Measurements from ENCODE around the gene CHIT1.

Gene CHIT1

DNA sequence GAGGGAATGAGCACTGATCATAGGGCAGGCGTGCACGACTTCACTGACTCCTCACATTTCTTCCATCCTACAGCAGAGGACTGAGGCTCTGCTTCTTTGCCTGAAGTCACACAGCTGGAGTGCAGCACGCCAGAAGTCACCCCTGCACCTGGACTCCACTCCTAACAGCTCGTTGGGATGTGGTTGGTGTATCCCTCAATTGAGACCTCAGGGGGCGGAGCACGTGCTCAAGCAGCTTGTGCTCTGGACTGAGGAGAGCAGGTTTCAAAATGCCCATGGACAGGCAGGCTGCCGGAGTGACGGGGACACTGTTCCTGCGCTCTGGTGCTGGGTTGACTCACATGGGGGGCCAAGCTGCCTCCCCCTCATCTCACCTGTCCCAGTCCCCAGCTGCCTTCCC, 13.9 kb downstream of the CHIT1 start:
- no peak for DNase-seq

DNA sequence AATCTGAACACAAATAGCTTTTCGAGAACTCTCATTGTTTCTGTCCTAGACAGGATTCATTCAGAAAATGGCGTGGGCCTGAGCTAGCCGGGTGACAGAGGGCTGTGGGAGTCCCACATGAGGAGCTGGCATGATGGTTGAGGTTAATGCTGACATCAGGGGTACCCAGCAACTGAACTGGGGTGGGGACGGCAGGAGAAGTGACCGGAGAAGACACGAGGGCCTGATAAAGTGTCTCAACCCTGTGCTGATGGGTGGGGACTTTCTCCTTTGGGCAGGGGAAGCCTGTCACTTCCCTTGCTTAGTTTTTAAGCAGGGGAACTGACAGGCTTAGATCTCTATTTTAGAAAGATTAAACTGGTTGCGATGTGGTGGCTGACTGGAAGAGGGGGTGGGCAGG, 14.6 kb downstream of the CHIT1 start:
- no peak for DNase-seq

GRCh38 chr1:203213126-203213525, 16.3 kb downstream of the CHIT1 start:
- DNase-seq, result no peak

GRCh38 chr1:203211812-203212211, 17.7 kb downstream of the CHIT1 start:
- no peak for DNase-seq

DNA sequence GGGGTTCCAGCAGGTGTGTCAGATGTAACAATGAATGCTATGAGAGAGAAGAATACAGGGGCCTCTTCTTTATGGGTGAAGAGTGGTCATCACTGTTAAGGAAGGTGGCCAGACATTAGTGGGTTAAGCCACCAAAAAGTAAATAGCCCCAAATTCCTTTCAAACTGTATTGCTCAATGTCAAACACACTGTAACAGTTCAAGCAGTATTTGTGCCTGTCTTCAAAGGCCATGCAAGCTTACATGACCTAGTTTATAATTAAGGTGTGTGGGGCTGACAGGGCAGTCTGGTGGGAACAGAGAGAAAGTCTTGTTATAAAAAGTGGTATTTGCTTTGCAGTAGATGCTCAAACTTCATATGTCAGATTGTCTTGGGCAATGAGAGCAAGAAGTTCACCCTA, 18.5 kb downstream of the CHIT1 start:
- no peak for DNase-seq

- DNase-seq, result no peak
These were observed 19.1 kb downstream of the CHIT1 start for GRCh38 chr1:203210350-203210749.

- DNase-seq, result no peak
These were observed 21.3 kb downstream of the CHIT1 start for GRCh38 chr1:203208181-203208580.

GRCh38 chr1:203207751-203208150, 21.7 kb downstream of the CHIT1 start:
- no peak for DNase-seq

GRCh38 chr1:203206129-203206687, 23.3 kb downstream of the CHIT1 start:
- DNase-seq, result no peak

- DNase-seq, result no peak
These were observed 24.7 kb downstream of the CHIT1 start for GRCh38 chr1:203204756-203205155.

DNA sequence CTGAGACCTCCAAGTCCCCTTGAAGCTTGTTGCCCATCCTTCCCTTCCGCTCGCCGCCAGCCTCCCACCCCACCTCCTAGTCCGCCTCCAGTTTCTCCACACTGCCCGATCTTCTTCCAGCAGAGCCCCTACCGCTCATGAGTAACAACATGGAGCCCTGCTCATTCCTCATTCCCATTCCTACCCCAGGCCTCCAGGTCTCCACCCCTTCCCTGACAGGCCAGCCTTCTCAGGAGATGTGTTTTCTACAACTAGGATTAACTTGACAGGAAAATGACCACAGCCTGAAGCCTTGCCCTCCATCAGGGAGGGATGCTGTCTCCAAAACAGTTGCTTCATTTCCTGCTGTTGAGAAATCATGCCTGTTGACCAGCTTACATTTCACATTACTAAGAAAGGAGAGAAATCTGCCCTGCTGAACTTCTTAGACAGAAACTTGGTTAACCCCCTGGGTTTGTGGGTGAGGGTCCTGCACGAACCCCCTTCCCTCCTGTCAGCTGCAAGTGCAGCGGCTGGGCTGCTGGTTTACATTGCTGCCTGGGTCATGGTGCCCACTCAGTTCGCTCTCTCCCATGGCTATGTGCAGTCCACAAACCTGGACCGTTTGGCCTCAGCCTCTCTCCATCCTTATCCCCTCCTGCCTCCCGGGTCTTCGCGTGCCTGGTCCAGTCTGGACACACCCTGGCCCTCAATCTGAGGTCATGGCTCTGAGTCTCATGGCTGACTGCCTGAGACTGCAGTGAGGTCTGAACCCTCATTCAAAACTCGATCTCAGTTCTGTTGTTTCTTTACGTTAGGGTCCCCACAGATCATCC, 26.8 kb downstream of the CHIT1 start:
- DNase-seq, result no peak

DNA sequence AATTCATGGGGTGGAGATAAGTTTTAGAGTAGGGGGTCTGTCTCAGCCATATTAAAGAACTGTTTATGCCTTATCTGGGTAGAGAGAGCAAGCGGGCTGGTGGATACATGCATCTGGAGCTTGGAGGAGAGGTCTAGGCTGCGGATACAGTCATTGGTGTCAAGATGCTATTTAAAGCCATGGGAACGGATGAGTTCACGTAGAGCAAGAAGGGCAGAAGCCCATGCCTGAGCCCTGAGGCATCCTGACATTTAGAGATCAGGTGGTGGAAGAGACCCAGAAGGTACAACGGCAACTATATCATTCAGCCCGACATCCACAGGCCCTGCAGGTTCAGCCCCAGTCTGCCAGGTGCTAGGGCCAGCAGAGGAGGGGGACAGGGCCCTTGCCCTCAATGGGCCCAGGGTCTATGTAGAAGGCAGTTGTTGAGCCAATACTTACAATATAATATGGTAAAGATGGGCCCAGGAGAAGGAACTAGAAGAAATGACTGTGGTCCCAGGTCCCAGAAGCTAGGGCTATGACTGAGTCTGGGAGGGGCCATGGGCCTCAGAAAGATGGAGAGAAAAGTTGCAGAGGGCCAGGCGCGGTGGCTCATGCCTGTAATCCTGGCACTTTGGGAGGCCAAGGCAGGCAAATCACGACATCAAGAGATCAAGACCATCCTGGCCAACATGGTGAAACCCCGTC, 27.8 kb downstream of the CHIT1 start:
- no peak for DNase-seq

- DNase-seq, result no peak
These were observed 28.6 kb downstream of the CHIT1 start for GRCh38 chr1:203200916-203201315.

DNA sequence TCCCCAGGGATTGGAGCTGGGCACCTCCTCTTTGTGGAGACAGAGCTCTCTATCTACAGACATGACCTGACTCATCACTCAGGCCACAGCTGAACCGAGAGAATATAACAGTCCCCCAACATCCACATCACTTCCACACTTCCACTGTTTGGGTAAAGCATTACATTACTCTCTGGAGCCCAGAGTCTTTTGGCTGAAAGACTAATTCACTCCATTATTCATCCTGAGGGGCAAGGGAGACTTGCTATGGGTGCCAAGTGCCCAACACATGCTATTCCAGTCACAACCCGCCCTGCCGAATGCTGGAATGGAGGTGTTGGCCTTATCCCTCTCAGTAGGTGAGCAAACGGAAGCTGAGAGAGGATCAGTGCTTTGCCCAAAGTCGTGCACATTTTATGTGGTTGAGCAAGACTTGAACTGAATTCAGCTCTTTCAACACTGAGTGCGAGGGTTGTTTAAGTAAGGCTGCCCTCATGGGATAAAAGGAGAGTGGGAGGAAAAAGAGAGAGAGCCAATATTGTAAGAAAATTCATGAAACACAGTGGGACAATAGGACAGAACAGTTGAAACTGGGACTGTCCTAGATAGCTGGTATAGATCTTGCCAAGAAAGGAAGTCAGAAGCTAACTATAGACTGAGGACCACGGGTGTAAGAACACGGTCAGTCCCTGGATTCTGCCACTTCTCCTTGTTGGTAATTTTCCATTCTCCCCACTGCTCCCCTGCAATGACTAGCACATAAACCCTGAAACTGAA, 29.5 kb downstream of the CHIT1 start:
- no peak for DNase-seq

GRCh38 chr1:203199481-203199815, 30.0 kb downstream of the CHIT1 start:
- DNase-seq, result no peak

DNA sequence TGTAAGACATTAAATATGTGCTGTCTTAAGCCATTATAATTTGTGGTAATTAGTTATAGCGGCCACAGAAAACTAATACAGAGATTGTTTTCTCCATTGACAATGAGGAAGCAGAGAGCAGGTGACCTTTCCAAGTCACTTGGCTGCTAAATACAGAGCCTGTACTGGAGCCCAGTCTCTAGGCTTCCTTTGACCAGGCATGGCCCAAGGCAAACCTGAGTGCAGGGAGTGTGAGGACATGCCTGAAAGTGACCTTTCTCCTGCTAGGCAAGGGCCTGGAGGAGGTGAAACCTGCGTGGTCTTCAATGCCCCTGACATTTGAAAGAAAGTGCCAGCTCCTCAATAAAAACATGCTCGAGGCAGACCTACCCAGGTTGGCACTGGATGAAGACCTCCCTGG, 30.5 kb downstream of the CHIT1 start:
- DNase-seq, result no peak

DNA sequence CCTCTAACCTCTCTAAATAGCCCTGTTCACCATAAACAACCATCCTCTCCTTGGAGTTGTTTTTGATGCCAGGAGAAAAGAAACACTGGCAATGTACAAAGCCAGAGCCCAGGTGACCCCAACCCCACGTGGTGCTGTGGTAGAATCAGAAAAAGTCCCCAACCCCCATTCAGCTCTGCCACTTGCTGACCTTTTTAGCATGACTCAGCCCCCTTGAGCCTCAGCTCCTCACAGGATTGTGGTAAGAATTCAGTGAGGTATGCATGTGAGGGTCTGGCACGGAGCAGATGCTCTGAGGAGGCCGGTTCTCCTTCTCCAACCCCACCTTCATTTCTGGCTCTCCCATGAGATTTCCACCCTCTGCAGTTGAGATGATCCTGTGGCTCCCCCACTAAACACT, 31.8 kb downstream of the CHIT1 start:
- no peak for DNase-seq

GRCh38 chr1:203196371-203196770, 33.1 kb downstream of the CHIT1 start:
- DNase-seq, result no peak

- DNase-seq, result no peak
These were observed 38.5 kb downstream of the CHIT1 start for GRCh38 chr1:203190949-203191348.

GRCh38 chr1:203189951-203190352, 39.5 kb downstream of the CHIT1 start:
- DNase-seq, result no peak

DNA sequence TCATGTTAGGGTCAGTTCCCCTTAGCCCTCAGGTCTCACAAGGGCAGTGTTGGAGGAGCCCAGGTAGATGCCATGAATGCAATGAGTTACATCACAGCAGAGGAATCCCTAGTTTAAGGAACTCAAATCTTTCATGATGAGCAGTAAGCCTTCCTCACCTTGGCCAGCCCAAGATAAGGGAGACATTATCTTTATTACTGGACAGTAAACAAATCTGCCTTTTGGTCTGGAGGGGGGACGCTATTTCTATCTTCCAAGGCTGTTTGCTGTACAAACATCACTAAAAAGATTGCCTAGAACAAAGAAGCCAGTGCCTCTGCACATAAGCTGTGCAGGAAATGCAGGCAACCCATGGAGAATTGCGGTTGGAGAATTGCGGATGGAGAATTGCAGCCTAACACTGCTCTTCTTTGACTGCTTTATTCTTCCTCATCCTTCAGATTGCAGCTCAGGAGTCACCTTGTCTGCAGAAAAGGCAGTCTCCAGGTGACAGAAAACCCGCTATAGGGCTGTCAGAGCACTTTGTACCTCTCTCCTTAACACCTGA, 40.7 kb downstream of the CHIT1 start:
- DNase-seq, result no peak

DNA sequence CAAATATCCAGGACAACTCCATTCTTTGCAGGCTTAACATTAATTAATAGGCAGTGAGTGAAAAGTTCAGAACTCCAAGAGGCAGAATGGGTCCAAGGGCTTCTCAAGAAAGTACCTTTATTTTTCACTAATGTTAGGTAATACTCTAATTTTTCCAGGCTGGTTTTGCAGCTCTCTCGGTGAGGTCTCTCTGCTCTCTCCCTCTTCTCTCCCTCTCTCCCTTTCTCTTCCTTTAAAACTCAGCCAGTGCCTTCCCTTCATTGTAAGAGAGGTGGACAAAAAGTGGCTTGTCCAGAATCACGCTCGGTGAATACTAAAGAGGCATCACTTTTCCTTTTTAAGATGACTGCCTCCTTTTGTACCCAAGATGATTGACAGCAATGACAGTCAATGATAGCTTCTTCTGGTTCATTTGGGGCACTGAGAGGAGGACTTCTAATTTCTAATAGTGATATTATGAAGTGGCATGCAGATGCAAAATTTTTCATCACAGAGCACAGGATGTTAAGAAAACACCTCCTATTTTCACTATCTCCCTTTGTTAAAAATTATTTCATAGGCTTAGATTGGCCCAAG, 41.7 kb downstream of the CHIT1 start:
- DNase-seq, result no peak

DNA sequence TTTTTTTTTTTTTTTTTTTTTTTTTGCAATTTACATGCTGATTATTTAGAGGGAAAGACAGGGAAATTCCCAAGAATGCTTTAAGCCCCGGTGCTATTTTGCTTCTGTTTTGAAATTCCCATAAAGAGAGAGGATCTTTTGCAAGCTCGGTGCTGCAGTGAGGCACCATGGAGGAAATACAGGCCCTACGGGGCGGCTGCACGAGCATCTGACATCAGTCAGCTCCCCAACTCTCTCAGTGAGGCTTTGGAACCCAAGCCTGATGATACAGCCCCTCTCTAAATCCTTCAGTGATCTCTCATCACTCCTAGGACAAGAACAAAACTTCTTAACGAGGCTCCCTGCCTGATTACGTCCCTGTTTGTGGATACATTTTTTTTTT, 42.2 kb downstream of the CHIT1 start:
- DNase-seq, result no peak

Data from activated CD8-positive, alpha-beta memory T cell treated with anti-CD3 and anti-CD28 coated beads for 24 hours (primary cell).